NB4 (cell line): ENCODE results near the gene SPOCK3.
"Not testable (repeated sequence)": the region's sequence is repeated elsewhere in the genome, so short reads cannot be mapped to it uniquely, and the experiment has no call there.

ENCODE experiments used
- DNase-seq: peaks from one replicate; pipeline ENCODE4 v3.0.0; 2010; ENCODE audit warnings: low read depth
- H3K4me3 ChIP-seq: one replicate; pipeline ENCODE4 v1.5.1; 2011; ENCODE audit warnings: mild to moderate bottlenecking, low read depth, low read length, moderate library complexity
- CTCF ChIP-seq: IDR thresholded peaks from one replicate; pipeline ENCODE4 v1.5.1; 2012; ENCODE audit warnings: low read depth, low read length
- MAX ChIP-seq: IDR thresholded peaks from 2 replicates; pipeline ENCODE4 v1.6.1; 2011; ENCODE audit warnings: low read depth, low read length
- MYC ChIP-seq: IDR thresholded peaks from 2 replicates; pipeline ENCODE4 v1.6.1; 2011; ENCODE audit warnings: low read depth, low read length
- POLR2A ChIP-seq: IDR thresholded peaks from 2 replicates; pipeline ENCODE4 v1.6.1; 2011; ENCODE audit warnings: mild to moderate bottlenecking; ENCODE audit not compliant: insufficient read length; ENCODE audit errors: extremely low read depth

The SPOCK3 gene

GRCh38 chr4:166972071-166972470 is 262.2 kb downstream of the SPOCK3 start:
- no peak overlapping the region for H3K4me3 ChIP-seq
- no peak for TF ChIP-seq CTCF
- TF ChIP-seq POLR2A, result no peak
- TF ChIP-seq MYC, result no peak
- TF ChIP-seq MAX, result no peak
- DNase-seq, result no peak

GRCh38 chr4:166968219-166968618 is 266.1 kb downstream of the SPOCK3 start:
- H3K4me3 ChIP-seq, DNase-seq: not testable (repeated sequence)

- no peak overlapping the region for H3K4me3 ChIP-seq
- DNase-seq, result no peak
- TF ChIP-seq MYC, result no peak
- no peak for TF ChIP-seq POLR2A
- TF ChIP-seq MAX, result no peak
- no peak for TF ChIP-seq CTCF
Observed at GRCh38 chr4:166965562-166965961, 268.7 kb downstream of the SPOCK3 start.

- DNase-seq, result no peak
- TF ChIP-seq MAX (no peak), POLR2A (no peak), MYC (no peak), CTCF (no peak)
- no peak overlapping the region for H3K4me3 ChIP-seq
Observed at GRCh38 chr4:166957451-166957850, 276.8 kb downstream of the SPOCK3 start.

GRCh38 chr4:166956484-166956883 is 277.8 kb downstream of the SPOCK3 start:
- no peak for TF ChIP-seq POLR2A
- no peak for TF ChIP-seq MAX
- TF ChIP-seq CTCF, result no peak
- no peak for TF ChIP-seq MYC
- DNase-seq, result no peak
- no peak overlapping the region for H3K4me3 ChIP-seq

- no peak overlapping the region for H3K4me3 ChIP-seq
- TF ChIP-seq CTCF, result no peak
- DNase-seq, result no peak
Observed at GRCh38 chr4:166941629-166942028, 292.7 kb downstream of the SPOCK3 start.
